Retinal pigment epithelial cell (primary cell): ENCODE measurements around the gene C1orf232.

Experiments used
- DNase-seq: peaks from one replicate; pipeline ENCODE4 v3.0.0-alpha.2; 2010; ENCODE audit warnings: low read depth
- H3K4me3 ChIP-seq: 2 replicates; pipeline ENCODE4 v1.5.1; 2011; ENCODE audit warnings: mild to moderate bottlenecking, low read length, control low read depth, moderate library complexity
- CTCF ChIP-seq: conservative IDR thresholded peaks from 2 replicates; pipeline ENCODE4 v1.5.1; 2011; ENCODE audit warnings: low read depth, low read length, control low read depth, inconsistent platforms

The C1orf232 gene

GRCh38 chr1:26161415-26162219 is 7.1 kb downstream of the C1orf232 start:
- no peak for TF ChIP-seq CTCF
- DNase-seq, result no peak
- peak overlapping the region; percentile 37 for H3K4me3 ChIP-seq

- no peak for TF ChIP-seq CTCF
- H3K4me3 ChIP-seq, result no peak overlapping the region
- DNase-seq, result no peak
Measured at GRCh38 chr1:26160527-26161414, 8.0 kb downstream of the C1orf232 start.

GRCh38 chr1:26159743-26160039 is 9.1 kb downstream of the C1orf232 start:
- DNase-seq, result no peak
- no peak for TF ChIP-seq CTCF
- H3K4me3 ChIP-seq, result no peak overlapping the region

- no peak within 1 kb of the TSS for H3K4me3 ChIP-seq
- no peak for TF ChIP-seq CTCF
- DNase-seq, result no peak
Measured at GRCh38 chr1:26158908-26159742, 9.6 kb downstream of the C1orf232 start, which contains the start of gene FAM110D. TSS of gene FAM110D (plus strand) at chr1:26159079. CDS start at chr1:26161292, 2,213 bp downstream.

GRCh38 chr1:26158271-26158907 is 10.4 kb downstream of the C1orf232 start:
- no peak for DNase-seq
- H3K4me3 ChIP-seq, result no peak overlapping the region
- no peak for TF ChIP-seq CTCF

- TF ChIP-seq CTCF, result no peak
- H3K4me3 ChIP-seq, result no peak overlapping the region
Measured at GRCh38 chr1:26156285-26157038, 12.3 kb downstream of the C1orf232 start.

More at GRCh38 chr1:26156285-26157038, 12.3 kb downstream of the C1orf232 start:
- no peak for DNase-seq
